Activated CD8-positive, alpha-beta memory T cell treated with anti-CD3 and anti-CD28 coated beads for 24 hours (primary cell): ENCODE measurements around the gene L3MBTL3.
"Not testable (repeated sequence)": the region's sequence is repeated elsewhere in the genome, so short reads cannot be mapped to it uniquely, and the experiment has no call there.

ENCODE experiments used
- DNase-seq: peaks from one replicate; pipeline ENCODE4 v3.0.0-alpha.2; 2020

L3MBTL3 gene

DNA sequence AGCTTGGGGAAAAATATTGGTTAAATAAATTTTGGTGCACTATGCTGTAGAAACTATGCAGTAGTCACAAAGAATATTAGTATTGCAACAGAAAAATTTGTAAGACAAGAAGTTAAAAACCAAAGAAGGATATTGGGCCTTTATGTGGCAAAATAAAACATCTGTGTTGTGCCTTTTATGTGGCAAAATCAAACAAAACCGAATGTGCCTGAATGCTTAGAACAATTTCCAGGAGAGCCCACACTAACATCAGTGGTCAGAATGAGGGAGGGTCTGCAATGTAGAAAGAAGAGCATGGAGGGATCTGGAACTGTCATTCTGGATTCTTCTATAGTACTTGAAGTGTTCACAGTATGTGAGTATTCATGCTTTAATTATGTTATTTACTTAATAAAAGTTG lies 75.2 kb downstream of the L3MBTL3 start:
- no peak for DNase-seq

DNA sequence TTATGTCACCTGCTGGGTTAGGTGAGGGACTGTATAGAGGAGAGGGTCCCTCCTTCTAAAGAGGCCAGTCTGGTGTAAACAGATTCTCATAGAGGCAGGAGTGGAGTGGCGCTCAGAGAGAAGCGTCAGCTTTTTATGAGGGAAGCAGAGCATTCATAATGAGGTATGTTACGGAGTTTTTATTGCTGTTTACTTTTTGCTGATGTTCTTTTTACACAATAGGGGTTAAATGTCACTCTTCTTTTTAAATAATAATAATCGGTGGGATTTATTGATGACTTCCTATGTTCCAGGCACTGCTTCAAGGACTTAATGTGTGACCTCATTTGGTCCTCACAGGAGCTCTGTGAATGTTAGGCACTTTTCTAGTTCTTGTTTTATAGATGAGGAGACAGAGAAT lies 79.9 kb downstream of the L3MBTL3 start:
- no peak for DNase-seq

DNA sequence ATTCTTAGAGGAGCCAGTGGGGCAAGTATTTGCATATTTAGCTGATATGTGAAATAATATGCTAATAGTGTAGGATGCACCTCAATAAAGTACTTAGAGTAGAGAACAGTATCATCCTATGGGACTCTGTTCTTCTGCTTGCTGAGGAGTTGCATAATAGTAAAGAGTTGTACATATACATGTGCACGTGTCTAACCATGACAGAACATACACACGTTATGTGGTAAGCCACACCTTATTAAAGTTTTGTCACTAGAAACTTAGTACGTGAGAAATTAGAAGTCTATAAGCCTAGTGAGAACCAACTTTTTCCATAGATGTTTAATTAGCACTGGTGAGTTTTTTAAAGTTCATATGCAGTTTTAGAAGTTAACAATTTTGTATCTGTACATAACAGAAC lies 80.7 kb downstream of the L3MBTL3 start:
- no peak for DNase-seq

DNA sequence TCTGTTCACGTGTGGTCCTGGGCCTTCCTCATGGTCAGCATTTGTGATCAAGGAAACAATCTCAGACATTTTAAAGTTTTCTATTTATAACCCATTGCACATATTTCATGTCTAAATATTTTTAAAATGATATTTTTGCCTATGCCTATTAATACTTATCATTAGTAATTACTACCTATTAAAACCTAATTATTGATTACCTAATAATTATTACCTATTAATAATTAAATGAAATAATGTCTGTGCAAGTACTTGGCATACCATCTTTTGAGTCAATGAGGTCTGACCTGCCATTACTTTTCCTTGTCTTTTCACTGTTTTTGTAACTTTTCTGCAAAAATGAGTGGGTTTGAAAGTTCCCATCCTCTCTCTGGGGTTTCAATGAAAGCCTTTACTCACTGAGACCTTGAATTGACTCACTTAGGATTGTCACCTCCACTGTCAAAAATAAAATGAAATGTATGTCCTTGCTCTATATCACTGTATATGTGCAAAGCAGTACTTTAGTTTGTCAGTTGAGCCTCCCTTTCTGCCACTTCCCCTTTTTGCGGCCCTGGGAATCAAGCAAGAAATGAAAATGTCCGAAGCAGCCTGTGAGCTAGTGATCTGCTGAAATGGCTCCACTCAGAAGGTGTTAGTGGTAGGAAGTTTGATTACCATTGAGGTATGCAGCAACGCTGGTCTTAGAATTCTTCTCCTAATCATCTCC lies 87.8 kb downstream of the L3MBTL3 start:
- DNase-seq: no peak

DNA sequence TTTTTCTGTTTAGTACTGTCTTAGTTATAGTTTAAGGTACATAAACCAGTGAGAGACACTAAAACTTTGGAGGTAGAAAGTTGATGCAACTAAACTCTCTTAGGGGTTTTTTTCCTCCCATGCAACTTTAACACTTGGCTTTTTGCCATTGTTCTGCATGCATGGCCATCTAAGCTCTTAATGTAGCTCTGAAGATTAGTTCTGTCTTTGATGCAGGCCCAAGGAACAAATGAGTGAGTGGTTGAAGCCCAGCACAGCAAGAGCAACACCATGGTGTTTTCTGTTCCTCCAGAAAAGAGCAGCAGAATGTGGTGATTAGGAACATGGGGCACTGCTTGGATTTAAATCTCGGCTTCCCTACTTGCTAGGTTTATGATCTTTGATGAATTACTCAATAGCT lies 89.3 kb downstream of the L3MBTL3 start:
- no peak for DNase-seq

DNA sequence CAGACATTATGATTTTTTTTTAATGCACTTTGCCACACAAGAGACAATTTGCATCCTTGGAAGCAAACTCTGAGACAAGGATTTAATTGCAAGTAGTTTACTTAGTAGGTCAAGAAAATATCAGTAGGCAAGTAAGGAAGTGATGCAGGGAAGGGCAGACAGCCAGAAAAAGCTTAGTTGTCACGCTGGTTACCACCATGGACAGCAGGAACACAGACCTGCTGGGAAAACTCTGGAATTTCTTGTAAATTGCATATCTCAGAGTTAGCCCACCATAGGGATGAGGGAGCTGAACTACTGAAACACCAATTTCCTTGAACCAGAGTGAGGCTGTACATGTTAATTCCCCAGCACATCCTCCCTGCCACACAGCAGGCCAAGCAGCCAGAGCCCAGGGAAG lies 92.7 kb downstream of the L3MBTL3 start:
- DNase-seq: no peak

DNA sequence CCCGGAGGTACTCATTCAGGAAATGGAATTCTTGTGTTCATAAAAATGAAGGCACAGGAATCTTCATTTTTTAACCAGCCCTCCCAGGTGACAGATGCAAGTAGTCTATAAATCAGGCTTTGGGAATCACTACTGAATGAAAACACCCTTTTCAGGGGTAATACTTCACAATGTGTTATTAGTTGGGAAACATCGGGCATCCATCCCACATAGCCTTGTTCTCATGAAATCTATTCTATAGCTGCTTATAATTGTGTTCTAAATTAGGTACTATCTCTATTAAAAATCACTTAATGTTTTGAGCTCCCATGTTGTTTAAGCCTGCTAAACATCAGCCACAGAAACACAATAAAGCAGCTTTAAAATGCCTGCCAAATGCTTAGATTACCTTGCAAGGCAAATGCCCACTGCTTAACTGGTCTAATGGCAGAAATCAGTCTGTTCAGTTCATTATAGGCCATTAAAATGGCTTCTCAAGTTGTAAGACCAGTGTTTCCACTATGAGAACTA lies 94.9 kb downstream of the L3MBTL3 start:
- DNase-seq: no peak

DNA sequence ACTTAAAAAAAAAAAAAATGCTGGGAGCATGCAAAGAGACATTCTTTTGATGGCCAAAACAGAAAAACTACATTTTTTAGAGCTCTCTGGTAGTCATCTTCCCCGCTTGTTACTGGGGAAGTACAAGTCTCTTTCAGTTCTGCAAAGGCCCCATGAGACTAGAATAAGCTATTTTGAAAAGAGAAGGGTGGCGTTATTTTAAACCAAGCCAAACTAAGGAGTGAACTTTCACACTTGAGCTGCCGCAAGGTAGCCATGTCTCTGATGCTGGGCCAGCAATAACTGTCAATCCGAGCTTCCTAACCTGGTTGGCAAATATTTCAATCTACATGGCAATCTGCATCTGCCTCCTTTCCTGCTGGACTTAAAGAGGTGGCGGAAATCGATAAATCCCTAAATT lies 96.7 kb downstream of the L3MBTL3 start:
- DNase-seq: no peak

DNA sequence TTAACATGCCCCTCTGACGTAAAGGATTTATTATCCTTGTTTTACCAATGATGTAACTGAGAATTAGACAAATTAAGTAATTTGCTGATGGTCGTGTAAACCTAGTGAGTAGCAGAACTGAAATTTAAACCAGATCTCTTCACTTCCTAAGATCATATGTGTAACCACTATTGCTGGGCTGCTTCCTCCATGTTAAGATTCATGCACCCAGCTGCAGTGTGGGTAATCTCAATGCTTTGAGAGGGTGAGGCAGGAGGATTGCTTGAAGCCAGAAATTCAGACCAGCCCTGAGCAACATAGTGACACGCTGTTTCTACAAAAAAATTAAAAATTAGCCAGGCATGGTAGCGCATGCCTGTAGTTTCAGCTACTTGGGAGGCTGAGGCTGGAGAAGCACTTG lies 97.9 kb downstream of the L3MBTL3 start:
- no peak for DNase-seq

DNA sequence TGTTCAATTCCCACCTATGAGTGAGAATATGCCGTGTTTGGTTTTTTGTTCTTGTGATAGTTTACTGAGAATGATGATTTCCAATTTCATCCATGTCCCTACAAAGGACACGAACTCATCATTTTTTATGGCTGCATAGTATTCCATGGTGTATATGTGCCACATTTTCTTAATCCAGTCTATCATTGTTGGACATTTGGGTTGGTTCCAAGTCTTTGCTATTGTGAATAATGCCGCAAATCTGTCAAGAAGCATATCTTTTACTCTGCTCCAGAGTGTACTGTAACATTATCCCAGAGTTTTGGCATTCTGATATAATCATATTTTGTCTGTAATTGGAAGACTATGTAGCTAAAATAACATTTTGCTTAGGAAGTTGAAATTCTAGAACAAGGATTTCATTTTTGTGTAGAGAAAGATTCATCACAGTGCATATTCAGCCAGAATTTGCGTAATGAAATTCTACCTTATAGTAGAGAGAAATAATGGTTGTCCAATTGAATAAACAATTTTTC lies 98.9 kb downstream of the L3MBTL3 start:
- DNase-seq: not testable (repeated sequence)

DNA sequence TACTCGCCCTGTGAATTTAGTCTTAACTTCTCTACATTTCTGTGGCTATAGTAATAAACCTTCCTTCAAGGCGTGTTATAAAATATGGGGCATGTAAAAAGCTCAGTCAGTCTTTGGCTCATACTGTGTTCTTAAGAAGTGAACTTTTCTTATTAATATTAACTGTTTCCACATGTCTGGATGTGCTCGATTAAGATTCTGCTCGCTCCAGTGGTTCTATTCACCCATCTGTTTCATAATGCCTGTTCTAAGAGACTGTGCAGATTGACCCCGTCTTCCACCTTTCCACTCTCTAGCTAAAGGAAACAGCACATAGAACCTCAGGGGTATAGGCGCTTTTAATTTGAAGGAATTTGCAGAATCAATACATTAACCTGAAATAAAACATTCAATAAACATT lies 99.9 kb downstream of the L3MBTL3 start:
- no peak for DNase-seq

DNA sequence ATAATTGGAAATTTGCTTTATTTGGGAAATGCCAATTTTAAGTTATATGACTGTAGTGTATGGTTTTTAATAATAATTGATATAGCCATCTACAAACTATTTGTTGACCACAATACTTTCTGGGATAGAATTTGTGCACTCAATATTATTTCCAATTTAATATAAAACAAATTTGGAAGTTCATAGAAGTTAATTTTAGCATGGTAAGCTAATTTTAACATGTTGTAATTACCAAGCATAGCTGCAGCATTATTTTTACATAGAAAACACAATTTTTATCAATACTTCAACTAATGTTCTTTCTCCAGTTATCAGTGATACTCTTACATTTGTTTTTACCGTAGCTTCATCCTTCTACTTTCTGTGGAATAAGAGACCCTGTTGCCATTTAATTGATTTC lies 100.8 kb downstream of the L3MBTL3 start:
- no peak for DNase-seq

DNA sequence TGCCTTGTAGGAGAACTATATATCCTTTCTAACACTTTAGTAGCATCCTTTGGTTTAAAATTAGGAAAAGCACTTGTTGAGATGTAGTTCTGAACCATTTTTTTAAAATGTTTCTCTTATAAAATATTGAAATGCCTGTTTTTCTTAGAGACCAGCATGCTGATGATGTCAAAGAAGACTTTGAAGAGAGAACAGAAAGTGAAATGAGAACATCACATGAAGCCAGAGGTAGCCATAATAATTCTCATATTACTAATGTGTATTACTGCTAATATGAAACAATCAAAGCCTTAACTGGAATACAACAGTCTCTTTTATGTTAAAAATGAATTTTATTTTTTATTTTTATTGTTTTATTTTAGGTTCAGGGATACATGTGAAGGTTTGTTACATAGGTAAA lies 102.3 kb downstream of the L3MBTL3 start:
- no peak for DNase-seq

DNA sequence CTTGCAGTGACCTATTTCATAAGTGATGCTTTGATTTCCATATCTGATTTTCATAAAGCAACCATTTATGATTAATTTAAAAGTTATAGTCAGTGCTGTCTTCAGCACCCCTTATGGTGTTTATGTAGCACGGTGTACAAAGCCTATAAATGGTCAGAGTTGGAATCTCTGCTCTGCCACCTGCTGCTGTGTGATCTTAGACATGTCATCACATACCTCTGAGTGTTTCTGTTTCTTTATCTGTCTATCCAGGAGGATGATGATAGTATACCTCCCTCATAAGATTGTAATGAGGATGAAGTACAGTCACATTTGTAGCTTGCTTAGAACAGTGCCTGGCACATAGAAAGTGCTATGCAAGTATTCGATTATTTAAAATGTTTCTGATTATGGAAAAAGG lies 103.9 kb downstream of the L3MBTL3 start:
- no peak for DNase-seq

DNA sequence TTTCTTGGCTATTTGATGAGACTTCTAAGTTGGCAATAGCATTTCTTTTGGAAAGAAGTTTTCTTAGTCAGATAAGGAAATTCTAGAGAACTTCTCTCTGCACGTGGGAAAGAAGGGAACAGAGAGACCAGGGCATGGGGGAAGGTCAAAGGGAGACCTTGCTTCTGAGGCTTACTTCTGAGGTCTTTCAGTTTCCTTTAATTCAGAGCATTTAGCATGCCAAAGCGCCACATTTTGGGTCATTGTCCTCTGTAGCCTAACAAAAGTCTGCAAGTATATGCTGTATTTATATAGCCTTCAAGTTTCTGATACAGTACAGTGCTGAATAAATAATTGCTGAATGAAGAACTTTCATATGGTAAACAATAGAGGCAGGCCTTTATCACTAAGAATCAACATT lies 108.8 kb downstream of the L3MBTL3 start:
- no peak for DNase-seq

DNA sequence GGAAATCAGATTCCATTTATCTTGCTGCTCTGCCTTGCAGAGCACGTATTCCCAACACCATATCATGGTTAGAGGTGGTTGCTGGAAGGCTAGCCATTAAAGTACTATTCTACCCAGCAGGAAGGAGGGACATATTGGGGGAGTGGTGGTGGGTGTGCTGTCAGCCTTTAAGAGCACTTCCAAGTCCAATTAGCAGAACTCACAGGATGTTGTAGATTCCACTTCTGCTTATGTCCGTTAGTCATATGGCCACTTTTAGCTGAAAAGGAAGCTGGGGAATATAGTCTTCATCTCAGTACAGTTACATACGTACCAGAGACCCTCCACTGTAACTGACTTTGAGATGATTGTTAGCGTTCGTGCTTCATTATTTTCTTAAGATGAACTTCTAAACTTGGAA lies 109.9 kb downstream of the L3MBTL3 start:
- DNase-seq: no peak

DNA sequence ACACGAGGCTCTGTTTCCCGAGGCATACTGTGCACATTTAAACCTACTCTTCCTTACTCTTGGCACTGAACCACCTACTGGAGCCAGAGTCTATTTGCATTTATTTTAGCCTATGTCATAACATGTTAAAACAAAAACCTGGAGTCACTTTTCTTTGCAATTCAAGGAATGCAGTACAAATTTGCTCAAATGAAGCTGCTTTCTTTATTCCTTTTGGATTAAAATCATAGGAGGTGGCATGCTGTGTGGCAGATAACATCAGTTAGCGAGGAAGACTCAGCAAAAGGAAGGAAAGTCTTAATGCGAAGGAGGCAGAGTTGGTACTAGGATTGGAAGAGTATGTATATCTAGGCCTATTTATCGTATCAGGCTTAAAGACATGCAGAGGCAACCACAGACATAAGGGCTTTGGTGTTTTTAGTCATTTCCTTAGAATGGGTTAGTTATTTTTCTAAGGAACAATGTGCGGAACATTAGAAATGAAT lies 111.4 kb downstream of the L3MBTL3 start:
- no peak for DNase-seq

DNA sequence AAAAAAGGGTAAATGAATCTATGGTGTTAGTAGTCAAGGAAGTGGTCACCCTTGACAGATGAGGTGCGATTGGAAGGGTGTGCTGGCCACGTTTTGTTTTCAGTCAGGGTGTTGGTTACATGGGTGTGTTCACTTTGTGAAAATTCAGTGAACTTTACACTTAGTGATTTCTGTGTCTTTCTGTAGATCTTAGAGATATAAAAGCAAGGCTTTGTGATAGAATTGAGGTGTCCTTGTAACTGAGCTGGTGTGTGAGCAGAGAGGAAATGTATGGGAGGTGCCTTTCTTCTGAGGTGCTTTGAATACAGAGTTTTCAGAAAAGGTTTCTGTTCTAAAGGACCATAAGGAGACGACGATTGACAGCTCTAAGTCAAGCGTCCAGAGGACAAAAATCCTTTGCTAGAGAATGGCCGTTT lies 113.9 kb downstream of the L3MBTL3 start:
- DNase-seq: no peak

DNA sequence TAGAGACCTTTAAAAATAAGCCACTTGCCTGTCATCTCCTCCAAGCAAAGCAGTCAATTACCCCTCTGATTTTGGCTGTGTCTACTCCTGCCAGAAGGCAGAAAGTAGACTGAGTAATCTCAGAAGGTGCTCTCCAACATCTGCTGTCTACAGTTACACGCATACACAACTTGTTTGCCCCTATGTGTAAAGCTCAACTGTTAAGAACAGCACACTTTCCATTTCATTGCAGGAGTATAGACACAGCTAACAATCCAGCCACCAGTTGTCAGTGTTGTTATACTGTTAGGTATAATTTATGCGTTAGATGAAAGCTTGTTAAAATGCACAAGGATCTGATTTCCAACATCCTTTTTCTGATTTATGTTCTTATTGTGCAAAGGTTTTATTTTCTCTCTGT lies 116.2 kb downstream of the L3MBTL3 start:
- DNase-seq: no peak

DNA sequence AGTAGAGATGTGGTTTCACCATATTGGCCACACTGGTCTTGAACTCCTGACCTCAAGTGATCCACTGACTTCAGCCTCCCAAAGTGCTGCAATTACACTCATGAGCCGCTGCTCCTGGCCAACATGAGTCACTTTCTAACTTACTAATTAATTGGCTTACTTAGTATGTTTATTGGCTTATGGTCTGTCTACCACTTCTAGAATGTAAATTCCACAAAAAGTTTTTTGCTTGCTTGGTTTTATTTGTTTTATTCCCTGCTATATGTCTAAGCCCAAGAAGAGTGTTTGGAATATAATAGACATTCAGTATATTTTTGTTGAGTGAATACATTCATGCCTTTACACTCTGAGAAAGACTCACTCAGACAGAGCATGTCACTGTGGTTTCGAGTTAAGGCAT lies 118.4 kb downstream of the L3MBTL3 start:
- no peak for DNase-seq

DNA sequence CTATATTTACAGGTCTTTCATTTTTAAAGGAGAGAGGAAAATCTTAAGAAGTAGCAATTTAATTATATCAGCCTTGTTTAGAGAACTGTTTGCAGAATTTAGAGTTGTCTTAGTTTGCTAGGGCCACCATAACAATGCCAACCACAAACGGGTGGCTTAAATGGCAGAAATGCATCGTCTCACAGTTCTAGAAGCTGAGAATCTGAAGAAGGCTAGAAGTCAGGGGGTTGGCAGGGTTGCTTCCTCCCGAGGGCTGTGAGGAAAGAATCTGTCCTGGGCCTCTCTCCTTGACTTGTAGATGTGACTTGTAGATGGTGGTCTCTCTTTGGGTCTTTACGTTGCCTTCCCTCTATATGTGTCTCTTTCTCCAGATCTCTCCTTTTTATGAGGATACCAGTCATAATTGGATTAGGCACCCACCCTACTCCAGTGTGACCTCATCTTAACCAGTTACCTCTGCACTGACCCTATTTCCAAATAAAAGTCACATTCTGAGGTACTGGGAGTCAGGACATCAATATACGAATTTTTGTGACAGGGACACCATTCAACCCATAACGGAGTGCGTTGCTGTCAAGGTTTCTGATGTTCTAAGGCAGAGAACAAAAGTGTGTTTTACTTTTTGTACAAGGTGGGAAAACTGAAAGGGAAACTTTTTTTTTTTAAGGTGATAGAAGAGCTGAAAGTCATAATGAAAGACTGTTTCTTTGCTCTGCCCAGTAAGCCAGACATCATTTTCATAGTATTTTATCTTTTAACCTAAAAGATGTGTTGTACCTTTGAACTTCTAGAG lies 119.9 kb downstream of the L3MBTL3 start:
- no peak for DNase-seq

DNA sequence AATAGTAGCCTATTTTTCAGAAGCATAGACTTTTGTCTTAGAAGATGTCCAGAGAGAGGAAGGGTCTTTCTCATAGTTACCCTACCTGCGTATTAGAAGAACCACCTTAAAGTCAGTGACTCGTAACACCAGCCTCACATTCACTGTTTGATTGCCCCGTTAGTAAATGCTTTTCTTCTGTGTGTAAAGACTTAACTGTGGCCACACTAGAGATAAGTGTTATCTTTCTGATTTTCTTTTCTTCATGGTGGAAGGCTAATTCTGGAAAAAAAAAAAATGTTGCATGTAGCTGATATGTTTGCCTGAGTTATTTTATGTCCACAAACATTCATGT lies 120.5 kb downstream of the L3MBTL3 start:
- DNase-seq: no peak

DNA sequence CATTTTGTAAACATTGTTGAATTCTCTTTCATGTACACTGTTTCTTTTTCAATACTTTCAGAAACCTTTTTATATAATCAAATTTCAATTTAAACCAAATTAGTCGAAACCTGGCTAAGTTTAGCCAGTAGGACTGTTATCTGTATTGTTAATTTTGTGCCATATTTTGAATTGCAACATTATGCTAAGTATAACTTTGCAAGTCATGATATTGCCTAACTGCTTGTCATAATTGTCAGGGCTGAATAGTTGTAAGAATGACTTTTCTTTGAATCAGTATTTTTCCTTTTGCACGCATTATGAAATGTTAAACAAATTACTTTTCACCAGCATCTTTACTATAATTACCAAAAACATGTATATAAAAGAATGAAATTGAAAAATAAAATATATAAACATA lies 121.7 kb downstream of the L3MBTL3 start:
- DNase-seq: no peak

DNA sequence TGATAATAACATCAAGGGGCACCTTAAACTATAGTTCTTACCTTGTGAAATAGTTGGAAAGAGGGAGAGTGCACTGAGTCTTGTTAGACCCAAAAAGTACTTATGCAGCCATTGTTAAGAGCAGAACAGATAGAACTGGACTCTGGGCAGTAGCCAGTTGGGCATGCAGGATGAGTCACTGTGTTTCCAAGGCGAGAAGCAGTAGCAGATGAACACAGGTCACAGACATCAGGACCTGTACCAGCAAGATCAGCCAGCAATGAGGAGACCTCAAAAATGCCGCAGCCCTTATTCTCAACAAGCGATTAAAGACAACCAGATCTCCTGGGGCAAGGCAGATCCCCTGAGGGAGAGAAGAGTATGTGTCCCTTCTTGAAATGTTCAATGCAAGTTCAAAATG lies 125.3 kb downstream of the L3MBTL3 start:
- DNase-seq: no peak
